ENCODE results near the gene GLTP. TPM values are rescaled to one million over a fixed set of nuclear protein-coding genes. Genes with fewer than 3 reads are reported as not detected.

GLTP gene
- total and polyA plus RNA-seq, 11 donors = 16.9 to 68.6 (median 25.1) TPM

DNA sequence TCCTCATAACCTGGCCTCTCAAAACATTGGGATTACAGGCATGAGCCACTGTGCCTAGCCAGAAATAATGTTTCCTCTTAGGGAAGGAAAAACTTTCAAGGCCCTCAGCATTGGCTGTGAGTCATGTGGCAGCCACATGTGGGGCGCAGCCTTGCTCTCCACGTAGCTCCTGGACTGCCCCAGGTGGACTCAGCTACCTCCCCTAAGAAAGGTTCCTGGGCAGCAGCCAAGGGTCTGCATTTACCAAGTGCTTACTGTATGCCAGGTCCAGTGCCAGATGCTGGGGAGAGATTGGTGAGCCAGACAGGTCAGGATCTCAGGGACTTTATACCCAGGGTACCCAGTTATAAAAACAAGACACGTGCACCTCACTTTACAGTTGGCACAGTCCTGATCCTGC, 43.4 kb downstream of the GLTP start:
- Histone ChIP-seq H3K9me3 (no peaks in the 10 kb centered on the region), H3K27ac (no peak overlapping the region), H3K4me3 (no peak overlapping the region), H3K27me3 (peaks cover 3 to 22% (median 7%) of the 10 kb centered on the region in 9 donors), H3K4me1 (peaks cover 0 to 17% (median 0%) of the 10 kb centered on the region in 12 donors), H3K36me3 (no peaks in the 10 kb centered on the region)
- DNase-seq (peak in 1 of 5 donors; percentile 5), ATAC-seq (no peak)
- intact Hi-C loops (cut with DNase I) = no loop called here
- TF ChIP-seq POLR2A (IDR thresholded peaks at IDR 0.05) = no peak
- TF ChIP-seq, protein P1, sequence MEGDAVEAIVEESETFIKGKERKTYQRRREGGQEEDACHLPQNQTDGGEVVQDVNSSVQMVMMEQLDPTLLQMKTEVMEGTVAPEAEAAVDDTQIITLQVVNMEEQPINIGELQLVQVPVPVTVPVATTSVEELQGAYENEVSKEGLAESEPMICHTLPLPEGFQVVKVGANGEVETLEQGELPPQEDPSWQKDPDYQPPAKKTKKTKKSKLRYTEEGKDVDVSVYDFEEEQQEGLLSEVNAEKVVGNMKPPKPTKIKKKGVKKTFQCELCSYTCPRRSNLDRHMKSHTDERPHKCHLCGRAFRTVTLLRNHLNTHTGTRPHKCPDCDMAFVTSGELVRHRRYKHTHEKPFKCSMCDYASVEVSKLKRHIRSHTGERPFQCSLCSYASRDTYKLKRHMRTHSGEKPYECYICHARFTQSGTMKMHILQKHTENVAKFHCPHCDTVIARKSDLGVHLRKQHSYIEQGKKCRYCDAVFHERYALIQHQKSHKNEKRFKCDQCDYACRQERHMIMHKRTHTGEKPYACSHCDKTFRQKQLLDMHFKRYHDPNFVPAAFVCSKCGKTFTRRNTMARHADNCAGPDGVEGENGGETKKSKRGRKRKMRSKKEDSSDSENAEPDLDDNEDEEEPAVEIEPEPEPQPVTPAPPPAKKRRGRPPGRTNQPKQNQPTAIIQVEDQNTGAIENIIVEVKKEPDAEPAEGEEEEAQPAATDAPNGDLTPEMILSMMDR (IDR thresholded peaks at IDR 0.05) = no peak
- 61 to 66% (median 65%) methylated on average over 3 of the region's 3 CpGs for WGBS, 4 donors

DNA sequence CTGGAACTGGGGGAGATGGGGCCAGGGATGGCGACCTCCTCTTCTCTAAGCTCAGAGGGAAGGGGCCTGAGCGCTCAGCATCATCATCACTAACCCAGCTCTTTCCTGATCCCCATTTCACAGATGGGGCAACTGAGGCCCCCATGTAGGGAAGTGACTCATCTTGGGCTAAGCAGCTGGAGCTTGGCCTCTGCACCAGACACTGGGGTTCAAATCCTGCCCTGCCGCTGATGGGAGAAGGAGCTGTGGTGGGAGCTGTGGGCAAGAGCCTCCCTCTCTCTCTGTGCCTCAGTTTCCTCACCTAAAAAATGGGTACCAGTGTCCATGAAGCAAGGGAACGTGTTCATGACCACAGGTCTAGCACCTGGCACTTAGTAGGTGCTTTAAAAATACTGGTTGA, 44.5 kb downstream of the GLTP start:
- H3K27ac ChIP-seq = no peak overlapping the region
- H3K4me1 ChIP-seq = peaks cover 0 to 23% (median 0%) of the 10 kb centered on the region in 12 donors
- H3K9me3 ChIP-seq = no peaks in the 10 kb centered on the region
- no peak overlapping the region for H3K4me3 ChIP-seq
- WGBS, 4 donors = 83 to 92% (median 86%) methylated on average over 4 of the region's 4 CpGs
- DNase-seq (peak in 1 of 5 donors; percentile 33), ATAC-seq (no peak)
- intact Hi-C loops (cut with DNase I) = no loop called here
- TF ChIP-seq, protein P1 (IDR thresholded peaks at IDR 0.05) = no peak
- no peak for TF ChIP-seq POLR2A (IDR thresholded peaks at IDR 0.05)
- H3K36me3 ChIP-seq = no peaks in the 10 kb centered on the region
- peaks cover 3 to 29% (median 10%) of the 10 kb centered on the region in 9 donors for H3K27me3 ChIP-seq

DNA sequence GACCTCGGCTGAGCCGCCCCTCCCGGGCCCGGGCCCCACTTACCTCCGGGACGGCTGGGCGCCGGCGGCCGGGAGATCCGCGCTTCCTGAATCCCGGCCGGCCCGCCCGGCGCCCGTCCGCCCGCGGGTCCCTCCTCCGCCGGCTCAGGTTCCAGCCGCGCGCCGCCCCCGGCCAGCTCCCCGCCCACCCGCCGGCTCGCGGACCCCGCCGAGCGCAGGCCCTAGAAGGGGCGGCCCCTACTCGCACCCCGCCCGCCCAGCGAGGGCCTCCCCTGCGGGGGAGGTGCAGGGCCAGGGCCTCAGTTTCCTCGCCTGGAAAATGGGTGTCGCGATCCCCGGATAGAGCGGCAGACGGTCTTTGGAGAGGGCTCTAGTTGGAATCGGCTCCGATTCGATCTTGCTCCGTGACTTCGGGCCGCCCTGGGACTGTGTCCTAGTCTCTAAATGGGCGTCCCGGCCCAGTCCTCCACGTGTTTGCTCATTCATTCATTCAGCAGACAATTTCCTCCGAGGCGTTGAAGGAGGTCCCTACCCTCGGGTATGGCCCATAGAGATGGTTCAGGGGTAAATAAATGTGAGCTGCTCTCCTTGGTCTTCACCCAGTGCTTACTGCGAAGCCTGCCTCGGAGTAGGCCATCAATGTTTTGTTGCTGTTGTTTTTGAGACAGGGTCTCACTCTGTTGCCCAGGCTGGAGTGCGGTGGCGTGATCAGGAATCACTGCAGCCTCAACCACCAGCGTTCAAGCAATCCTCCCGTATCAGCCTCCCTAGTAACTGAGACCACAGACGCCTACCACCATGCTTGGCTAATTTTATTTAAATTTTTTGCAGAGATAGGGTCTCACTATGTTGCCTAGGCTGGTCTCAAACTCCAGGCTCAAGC, 46.8 kb downstream of the GLTP start, which contains the start of gene TRPV4:
TSS of gene TRPV4 (minus strand) at position 92 of the 883 bp plus-strand sequence. CDS start 18,602 bp downstream, outside the sequence.
- Histone ChIP-seq H3K9me3 (no peaks in the 10 kb centered on the region), H3K36me3 (no peaks in the 10 kb centered on the region), H3K4me3 (peak within 1 kb of the TSS; percentile 25 to 67 (median 52)), H3K27ac (no peak within 1 kb of the TSS), H3K4me1 (peaks cover 0 to 35% (median 0%) of the 10 kb centered on the region in 12 donors), H3K27me3 (peaks cover 3 to 27% (median 10%) of the 10 kb centered on the region in 9 donors)
- ATAC-seq (peak in 3 of 4 donors; percentile 25 to 81 (median 67)), DNase-seq (peak in 4 of 5 donors; percentile 20 to 69 (median 28))
- 17 to 60% (median 25%) methylated on average over 18 to 67 of the region's 67 CpGs for WGBS, 4 donors
- TF ChIP-seq POLR2A (IDR thresholded peaks at IDR 0.05) = no peak
- TF ChIP-seq, protein P1 (IDR thresholded peaks at IDR 0.05) = no peak
- intact Hi-C loops (cut with DNase I) = no loop called here

All from heart left ventricle (tissue), 16 donors.